GM19193 (cell line): ENCODE data around the gene CCDC150.

Experiments used
- POLR2A ChIP-seq: IDR thresholded peaks from 4 replicates; pipeline ENCODE4 v1.6.1; 2011; ENCODE audit not compliant: insufficient read depth, insufficient read length; ENCODE audit errors: extremely low read depth

Gene CCDC150

DNA sequence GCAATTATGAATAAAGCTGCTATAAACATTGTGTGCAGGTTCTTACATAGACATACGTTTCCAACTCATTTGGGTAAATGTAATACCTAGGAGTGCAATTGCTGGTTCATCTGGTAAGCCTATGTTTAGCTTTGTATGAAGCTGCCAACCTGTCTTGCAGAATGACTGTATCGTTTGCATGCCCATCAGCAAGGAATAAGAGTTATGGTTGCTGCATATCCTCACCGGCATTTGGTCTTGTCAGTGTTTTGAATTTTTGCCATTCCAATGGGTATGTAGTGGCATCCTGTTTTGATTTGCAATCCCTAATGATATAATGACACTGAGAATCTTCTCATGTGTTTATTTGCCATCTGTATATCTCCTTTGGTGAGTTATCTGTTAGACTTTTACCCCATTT lies 20.7 kb downstream of the CCDC150 start:
- TF ChIP-seq POLR2A = no peak

GRCh38 chr2:196670342-196670741 lies 30.8 kb downstream of the CCDC150 start:
- TF ChIP-seq POLR2A = no peak

DNA sequence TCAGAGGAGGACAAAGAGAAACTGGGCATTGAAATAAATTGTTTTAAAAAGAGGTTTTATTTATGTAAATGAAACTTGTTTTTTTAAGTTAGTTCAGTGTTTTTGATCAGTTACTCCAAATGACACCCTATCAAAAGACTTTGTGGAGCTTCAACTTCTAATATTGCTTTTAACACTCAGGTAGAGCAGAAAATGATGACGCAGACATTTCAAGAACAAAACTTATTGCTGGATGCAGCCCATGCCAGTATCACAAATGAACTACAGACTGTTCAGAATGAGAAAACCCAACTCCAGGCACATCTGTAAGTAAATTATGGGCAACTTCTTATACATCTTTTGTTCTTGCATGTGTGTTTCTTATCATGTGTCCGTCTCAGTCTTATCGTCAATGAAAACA lies 36.4 kb downstream of the CCDC150 start:
- no peak for TF ChIP-seq POLR2A

- TF ChIP-seq POLR2A = no peak
These were observed 37.9 kb downstream of the CCDC150 start for GRCh38 chr2:196677404-196677803.

- no peak for TF ChIP-seq POLR2A
These were observed 39.9 kb downstream of the CCDC150 start for GRCh38 chr2:196679368-196679767.

GRCh38 chr2:196681510-196681909 lies 42.0 kb downstream of the CCDC150 start:
- TF ChIP-seq POLR2A = no peak

DNA sequence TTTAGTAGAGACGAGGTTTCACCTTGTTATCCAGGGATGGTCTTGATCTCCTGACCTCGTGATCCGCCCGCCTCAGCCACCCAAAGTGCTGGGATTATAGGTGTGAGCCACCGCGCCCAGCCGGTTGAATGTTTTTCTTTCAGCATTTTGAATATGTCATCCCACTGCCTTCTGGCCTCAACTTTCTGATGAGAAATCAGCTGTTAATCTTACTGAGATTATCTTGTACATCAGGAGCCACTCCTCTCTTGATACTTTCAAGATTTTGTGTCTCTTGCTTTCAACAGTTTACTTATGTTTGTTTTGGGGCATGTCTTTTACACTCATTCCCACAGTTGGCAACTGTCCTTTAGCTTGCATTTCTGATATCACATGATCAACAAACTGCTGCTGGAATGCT lies 46.3 kb downstream of the CCDC150 start:
- no peak for TF ChIP-seq POLR2A

- no peak for TF ChIP-seq POLR2A
These were observed 57.0 kb downstream of the CCDC150 start for GRCh38 chr2:196696423-196697079.

DNA sequence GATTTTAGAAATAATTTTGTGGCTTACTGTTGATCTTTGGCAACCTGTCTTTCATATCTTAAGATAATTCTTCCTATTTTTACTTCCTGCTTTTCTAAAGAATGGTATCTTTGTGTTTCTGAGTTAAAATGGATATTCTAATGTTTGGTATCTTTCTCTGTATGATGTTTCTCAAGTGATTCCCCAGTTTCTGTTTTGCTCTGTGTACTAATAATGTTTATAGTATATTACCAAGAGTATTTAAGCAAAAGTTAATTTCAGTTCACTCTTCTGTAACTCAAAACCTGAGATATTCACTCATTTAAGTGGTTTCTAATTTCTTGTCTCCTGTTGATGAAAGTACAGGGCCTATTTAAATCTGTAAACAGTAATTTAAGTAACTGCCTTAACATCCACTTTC lies 58.3 kb downstream of the CCDC150 start:
- no peak for TF ChIP-seq POLR2A

DNA sequence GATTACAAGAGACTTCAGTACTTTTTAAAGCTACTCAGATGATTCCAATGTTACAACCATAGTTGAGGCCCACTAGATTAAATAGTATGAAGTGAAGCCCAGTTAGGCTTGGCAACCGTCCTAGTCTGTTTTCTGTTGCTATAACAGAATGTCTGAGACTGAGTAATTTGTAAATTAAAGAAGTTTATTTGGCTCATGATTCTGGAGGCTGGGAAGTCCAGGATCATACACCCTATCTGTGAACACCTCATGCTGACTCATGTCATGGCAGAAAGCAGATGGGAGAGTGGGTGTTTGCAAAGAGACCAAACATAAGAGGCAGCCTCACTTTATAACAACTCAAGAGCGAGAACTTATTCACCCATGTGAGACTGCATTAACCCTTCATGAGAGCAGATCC lies 63.1 kb downstream of the CCDC150 start:
- no peak for TF ChIP-seq POLR2A

DNA sequence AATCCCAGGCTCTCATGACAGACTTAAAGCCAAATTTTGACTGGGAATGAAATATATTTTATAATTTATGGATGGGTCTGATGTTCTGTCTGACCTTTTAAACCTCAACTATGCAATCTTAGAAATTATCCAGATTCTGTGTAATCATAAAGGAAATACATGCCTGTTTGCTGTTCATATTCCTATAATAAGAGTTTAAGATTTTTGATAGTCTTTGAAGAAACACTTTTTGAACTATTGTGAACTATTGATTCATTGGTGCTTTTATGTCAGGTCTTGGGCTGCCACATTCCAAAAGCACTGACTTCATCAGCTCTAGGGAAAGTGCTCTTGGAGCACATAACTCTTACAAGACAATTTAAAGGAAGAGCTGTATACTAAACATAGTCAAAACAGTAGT lies 64.2 kb downstream of the CCDC150 start:
- TF ChIP-seq POLR2A = no peak

- no peak for TF ChIP-seq POLR2A
These were observed 72.1 kb downstream of the CCDC150 start for GRCh38 chr2:196711625-196712024.

DNA sequence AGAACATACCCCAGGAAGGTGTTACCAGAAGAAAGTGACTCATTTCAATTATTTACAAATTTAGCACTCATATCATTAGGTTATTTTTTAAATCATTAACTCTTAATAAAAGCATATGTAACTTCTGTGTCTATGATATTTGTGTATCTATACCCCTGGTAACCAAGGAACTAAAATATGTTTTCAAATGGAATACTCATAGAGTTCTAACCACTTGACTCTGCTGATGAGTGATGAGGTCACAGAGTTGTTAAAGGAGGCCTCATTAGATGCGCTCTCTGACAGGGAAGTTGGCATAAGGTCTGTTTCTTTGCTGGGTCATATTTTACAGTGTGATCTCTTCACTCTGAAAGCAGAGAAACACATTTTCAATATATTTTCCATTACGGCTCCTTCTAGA lies 73.4 kb downstream of the CCDC150 start:
- TF ChIP-seq POLR2A = no peak

DNA sequence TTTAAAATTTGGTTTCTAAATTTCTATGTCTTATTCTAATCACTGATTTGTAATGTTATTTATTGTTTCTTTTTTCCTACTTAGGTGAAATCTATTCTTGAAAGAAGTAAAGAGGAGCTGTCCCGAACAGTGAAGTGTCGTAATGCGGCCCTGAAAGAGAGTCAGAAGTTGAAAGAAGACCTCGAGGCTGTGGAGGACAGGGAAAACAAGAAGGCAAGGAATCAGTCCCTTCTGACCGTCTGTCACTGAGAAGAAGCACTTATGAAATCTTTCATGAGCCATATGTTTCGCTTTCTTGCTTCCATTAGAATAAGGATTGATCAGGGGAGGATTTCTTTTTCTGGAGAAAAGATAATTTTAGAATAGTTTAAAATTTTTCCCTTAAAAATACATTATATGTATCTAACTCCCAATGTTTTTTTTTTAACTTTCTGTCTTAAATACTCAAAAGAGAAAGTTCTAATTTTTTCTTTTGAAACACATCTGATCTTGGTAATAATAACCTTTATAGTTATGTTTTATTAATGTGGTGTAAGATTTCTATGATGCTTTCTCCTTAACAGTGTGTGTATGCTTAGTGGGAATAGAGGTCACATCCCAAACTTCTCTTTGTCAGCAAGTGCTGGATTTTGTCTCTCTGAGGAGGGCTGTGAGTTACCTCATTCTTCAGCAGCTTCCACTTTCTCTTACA lies 79.0 kb downstream of the CCDC150 start:
- no peak for TF ChIP-seq POLR2A

GRCh38 chr2:196719110-196719872 lies 79.8 kb downstream of the CCDC150 start:
- TF ChIP-seq POLR2A = no peak

DNA sequence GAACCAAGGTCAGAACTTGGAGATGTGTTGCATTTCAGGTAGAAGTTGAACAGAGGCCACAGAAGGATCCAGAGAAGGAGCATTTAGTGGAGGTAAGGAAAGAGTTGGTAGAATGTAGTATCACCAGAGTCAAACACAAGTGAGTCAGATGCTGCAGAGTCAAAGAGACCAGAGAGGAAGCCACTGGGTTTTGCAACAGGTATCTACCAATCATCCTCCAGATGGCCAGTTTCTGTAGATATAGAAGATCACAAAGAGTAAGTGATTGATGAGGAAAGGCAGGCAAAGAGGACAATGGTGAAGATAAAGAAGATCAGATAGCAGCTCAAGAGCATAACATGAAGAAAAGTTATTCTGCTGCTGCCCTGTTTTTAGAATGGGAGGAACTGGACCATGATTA lies 84.1 kb downstream of the CCDC150 start:
- no peak for TF ChIP-seq POLR2A
